Sigmoid colon (tissue), 4 donors: ENCODE data around the gene EFNA2.

Experiments used
- CTCF ChIP-seq, 4 experiments: fragments of 450-650 bp in 3 of 4; fragments of 200-600 bp in 1 of 4; IDR thresholded peaks; one replicate each; pipeline ENCODE4 v1.5.1; 2016 to 2019; ENCODE audit warnings: antibody characterized with exemption in 4 of 4, mild to moderate bottlenecking in 3 of 4, moderate library complexity in 2 of 4
- EP300 ChIP-seq, 4 donors: sonication (generic); formaldehyde crosslinking; IDR thresholded peaks; one replicate each; pipeline ENCODE4 v1.6.1; 2017; ENCODE audit warnings: antibody characterized with exemption in 4 of 4
- POLR2A ChIP-seq, 2 donors: fragments of 450-650 bp; IDR thresholded peaks; one replicate each; pipeline ENCODE4 v1.6.1; 2016; ENCODE audit warnings: antibody characterized with exemption in 2 of 2, mild to moderate bottlenecking in 2 of 2, moderate library complexity in 2 of 2

GRCh38 chr19:1261538-1261797 lies 24.2 kb upstream of the EFNA2 start:
- TF ChIP-seq CTCF (IDR thresholded peaks at IDR 0.05) (peak in 1 of 4 experiments; percentile 37), EP300 (IDR thresholded peaks at IDR 0.05) (no peak), POLR2A (IDR thresholded peaks at IDR 0.05) (no peak)
